Neural progenitor cell (in vitro differentiated cells): Measurements from ENCODE around the gene ACAP2.

Experiments used
- EZH2 ChIP-seq: fragments of 200-600 bp; sonication (generic); IDR thresholded peaks from 2 replicates; pipeline ENCODE4 v1.6.1; 2017; ENCODE audit warnings: antibody characterized with exemption, mild to moderate bottlenecking, moderate library complexity
- TF ChIP-seq, protein P1 (sequence below): fragments of 200-600 bp; sonication (generic); IDR thresholded peaks from 2 replicates; pipeline ENCODE4 v1.5.1; 2017; ENCODE audit warnings: antibody characterized with exemption, mild to moderate bottlenecking

DNA sequence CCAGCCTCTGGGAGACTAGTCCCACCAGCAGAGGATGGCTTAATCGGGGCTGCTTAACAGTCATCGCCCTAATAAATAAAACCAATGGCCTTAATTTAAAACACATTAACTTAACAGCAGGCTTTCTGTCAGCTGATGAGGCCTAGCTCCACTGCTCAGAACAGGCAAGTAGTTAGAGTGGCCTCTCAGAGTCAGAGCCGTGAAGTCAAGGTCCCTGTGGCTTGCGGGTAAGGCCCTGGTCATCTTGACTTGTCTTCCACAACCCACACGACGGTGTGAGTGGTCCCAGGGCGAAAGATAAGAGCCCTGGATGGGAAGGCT lies 183.7 kb downstream of the ACAP2 start:
- TF ChIP-seq, protein P1, sequence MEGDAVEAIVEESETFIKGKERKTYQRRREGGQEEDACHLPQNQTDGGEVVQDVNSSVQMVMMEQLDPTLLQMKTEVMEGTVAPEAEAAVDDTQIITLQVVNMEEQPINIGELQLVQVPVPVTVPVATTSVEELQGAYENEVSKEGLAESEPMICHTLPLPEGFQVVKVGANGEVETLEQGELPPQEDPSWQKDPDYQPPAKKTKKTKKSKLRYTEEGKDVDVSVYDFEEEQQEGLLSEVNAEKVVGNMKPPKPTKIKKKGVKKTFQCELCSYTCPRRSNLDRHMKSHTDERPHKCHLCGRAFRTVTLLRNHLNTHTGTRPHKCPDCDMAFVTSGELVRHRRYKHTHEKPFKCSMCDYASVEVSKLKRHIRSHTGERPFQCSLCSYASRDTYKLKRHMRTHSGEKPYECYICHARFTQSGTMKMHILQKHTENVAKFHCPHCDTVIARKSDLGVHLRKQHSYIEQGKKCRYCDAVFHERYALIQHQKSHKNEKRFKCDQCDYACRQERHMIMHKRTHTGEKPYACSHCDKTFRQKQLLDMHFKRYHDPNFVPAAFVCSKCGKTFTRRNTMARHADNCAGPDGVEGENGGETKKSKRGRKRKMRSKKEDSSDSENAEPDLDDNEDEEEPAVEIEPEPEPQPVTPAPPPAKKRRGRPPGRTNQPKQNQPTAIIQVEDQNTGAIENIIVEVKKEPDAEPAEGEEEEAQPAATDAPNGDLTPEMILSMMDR: no peak
- no peak for TF ChIP-seq EZH2
